H1 (cell line): Measurements from ENCODE around the gene MACROD2. TPM values are rescaled to one million over a fixed set of nuclear protein-coding genes. Genes with fewer than 3 reads are reported as not detected.

Experiments used
- CTCF ChIA-PET: fragments of 300-600 bp; sonication (Branson Sonifier 250); formaldehyde crosslinking; loops from one replicate; lab custom pipeline; 2021; ENCODE audit not compliant: partially characterized antibody; lab: Charles Lee
- POLR2A ChIA-PET: fragments of 300-600 bp; sonication (Branson Sonifier 250); formaldehyde crosslinking; loops from one replicate; lab custom pipeline; 2021; ENCODE audit warnings: inconsistent platforms; ENCODE audit not compliant: partially characterized antibody; lab: Charles Lee
- DNase-seq, 2 experiments: peaks; one replicate each; pipeline versions ENCODE4 v3.0.0 to v3.0.0-alpha.2; 2010 to 2022; ENCODE audit warnings: low spot score in 2 of 2, low read depth in 1 of 2, mixed read lengths in 1 of 2
- FAIRE-seq: peaks from 2 replicates; lab custom pipeline; 2011; peaks lifted over from hg19 to GRCh38; lab: Jason Lieb, UNC
- H2AFZ ChIP-seq: 2 replicates; pipeline ENCODE4 v1.8.1; 2012; ENCODE audit warnings: low read length, inconsistent platforms
- H2AK5ac ChIP-seq: 2 replicates; pipeline ENCODE4 v1.6.1; 2013; ENCODE audit warnings: low read depth, low read length
- H2BK120ac ChIP-seq: replicated peaks from 2 replicates; pipeline ENCODE3; 2013; ENCODE audit warnings: low read depth, low read length, inconsistent platforms
- H2BK12ac ChIP-seq: 2 replicates; pipeline ENCODE4 v1.6.1; 2013; ENCODE audit warnings: low read depth, low read length
- H2BK15ac ChIP-seq: 2 replicates; pipeline ENCODE4 v1.6.1; 2013; ENCODE audit warnings: low read length
- H2BK20ac ChIP-seq: 2 replicates; pipeline ENCODE4 v1.6.1; 2013; ENCODE audit warnings: low read length
- H2BK5ac ChIP-seq: 2 replicates; pipeline ENCODE4 v1.6.1; 2013; ENCODE audit warnings: low read depth, low read length
- H3K14ac ChIP-seq: 2 replicates; pipeline ENCODE4 v1.6.1; 2013; ENCODE audit warnings: inconsistent platforms; ENCODE audit not compliant: insufficient read length
- H3K18ac ChIP-seq: 2 replicates; pipeline ENCODE4 v1.6.1; 2013; ENCODE audit warnings: low read length; ENCODE audit errors: extremely low read depth
- H3K23ac ChIP-seq: 2 replicates; pipeline ENCODE4 v1.6.1; 2013; ENCODE audit warnings: inconsistent platforms; ENCODE audit not compliant: insufficient read length
- H3K23me2 ChIP-seq: 2 replicates; pipeline ENCODE4 v1.6.1; 2013; ENCODE audit warnings: low read depth, low read length
- H3K27ac ChIP-seq: 2 replicates; pipeline ENCODE4 v1.6.1; 2011; ENCODE audit warnings: low read depth, low read length, inconsistent platforms
- H3K27me3 ChIP-seq, 4 experiments: replicated peaks in 1 of 4; 1 replicate in 1 of 4; 2 replicates in 3 of 4; pipeline versions ENCODE4 v1.6.1 to v1.8.1; 2011 to 2013; ENCODE audit warnings: low read length in 3 of 4, mild to moderate bottlenecking in 3 of 4, inconsistent platforms in 2 of 4, mixed read lengths in 2 of 4, moderate library complexity in 1 of 4; ENCODE audit not compliant: control insufficient read depth in 3 of 4, insufficient read depth in 3 of 4; ENCODE audit errors: extremely low read depth in 1 of 4
- H3K36me3 ChIP-seq, 4 experiments: 2 replicates each; pipeline versions ENCODE4 v1.6.1 to v1.8.1; 2011 to 2013; ENCODE audit warnings: mild to moderate bottlenecking in 4 of 4, low read length in 3 of 4, moderate library complexity in 2 of 4, control low read depth in 1 of 4, inconsistent platforms in 1 of 4; ENCODE audit not compliant: insufficient read depth in 4 of 4, control insufficient read depth in 2 of 4
- H3K4ac ChIP-seq: replicated peaks from 2 replicates; pipeline ENCODE3; 2013; ENCODE audit warnings: low read length, low read depth, mixed read lengths, inconsistent platforms; ENCODE audit not compliant: insufficient read length
- H3K4me1 ChIP-seq, 4 experiments: replicated peaks in 1 of 4; 1 replicate in 1 of 4; 2 replicates in 3 of 4; pipeline versions ENCODE4 v1.6.1 to v1.8.1; 2011 to 2013; ENCODE audit warnings: low read length in 3 of 4, inconsistent platforms in 2 of 4, mixed read lengths in 1 of 4; ENCODE audit not compliant: insufficient read depth in 4 of 4, control insufficient read depth in 3 of 4
- H3K4me2 ChIP-seq, 2 experiments: 2 replicates each; pipeline versions ENCODE4 v1.6.1 to v1.8.1; 2011 to 2013; ENCODE audit warnings: low read depth in 2 of 2, low read length in 2 of 2, control low read depth in 1 of 2, inconsistent platforms in 1 of 2, mild to moderate bottlenecking in 1 of 2; ENCODE audit not compliant: insufficient read depth in 1 of 2
- H3K4me3 ChIP-seq, 4 experiments: fragments of 200-600, 300-600 bp in 1 of 4; sonication (generic), shearing (Covaris generic), sonication (Bioruptor Twin) in 1 of 4; 2 replicates each; pipeline versions ENCODE4 v1.5.1 to v1.8.1; 2011 to 2016; ENCODE audit warnings: low read length in 4 of 4, low read depth in 3 of 4, control low read depth in 2 of 4, inconsistent platforms in 2 of 4, mild to moderate bottlenecking in 2 of 4, mixed read lengths in 1 of 4, moderate library complexity in 1 of 4; ENCODE audit not compliant: insufficient read depth in 2 of 4; ENCODE audit errors: extremely low read depth in 1 of 4
- H3K56ac ChIP-seq: replicated peaks from 2 replicates; pipeline ENCODE3; 2013; ENCODE audit warnings: low read depth, mild to moderate bottlenecking, mixed read lengths, low read length, inconsistent platforms; ENCODE audit not compliant: insufficient read length
- H3K79me1 ChIP-seq: 2 replicates; pipeline ENCODE4 v1.6.1; 2013; ENCODE audit warnings: low read depth, low read length, control low read depth
- H3K79me2 ChIP-seq, 2 experiments: 2 replicates each; pipeline versions ENCODE4 v1.6.1 to v1.8.1; 2012 to 2013; ENCODE audit warnings: low read length in 2 of 2, mild to moderate bottlenecking in 2 of 2, inconsistent platforms in 1 of 2; ENCODE audit not compliant: insufficient read depth in 2 of 2, control insufficient read depth in 1 of 2
- H3K9ac ChIP-seq, 4 experiments: replicated peaks in 1 of 4; 1 replicate in 1 of 4; 2 replicates in 3 of 4; pipeline versions ENCODE4 v1.6.1 to v1.8.1; 2011 to 2013; ENCODE audit warnings: low read depth in 3 of 4, low read length in 3 of 4, control low read depth in 2 of 4, mild to moderate bottlenecking in 2 of 4, moderate library complexity in 2 of 4, inconsistent platforms in 1 of 4; ENCODE audit errors: extremely low read depth in 1 of 4
- H3K9me3 ChIP-seq, 2 experiments: 2 replicates each; pipeline versions ENCODE4 v1.6.1 to v1.8.1; 2012 to 2013; ENCODE audit warnings: mild to moderate bottlenecking in 2 of 2, moderate library complexity in 2 of 2, control low read depth in 1 of 2, inconsistent platforms in 1 of 2, low read depth in 1 of 2, low read length in 1 of 2, mixed read lengths in 1 of 2; ENCODE audit not compliant: insufficient read depth in 2 of 2
- H4K20me1 ChIP-seq, 2 experiments: replicated peaks in 1 of 2; 2 replicates each; pipeline versions ENCODE3 to v1.8.1; 2011 to 2013; ENCODE audit warnings: inconsistent platforms in 2 of 2, low read length in 2 of 2, mild to moderate bottlenecking in 1 of 2; ENCODE audit not compliant: insufficient read depth in 2 of 2, control insufficient read depth in 1 of 2
- H4K5ac ChIP-seq: 2 replicates; pipeline ENCODE4 v1.6.1; 2013; ENCODE audit warnings: low read length, low read depth, mixed read lengths, inconsistent platforms; ENCODE audit not compliant: insufficient read length
- H4K8ac ChIP-seq: 2 replicates; pipeline ENCODE4 v1.8.0; 2013; ENCODE audit warnings: mild to moderate bottlenecking, moderate library complexity, low read length, inconsistent platforms; ENCODE audit not compliant: insufficient read depth; ENCODE audit errors: extremely low read depth
- H4K91ac ChIP-seq: replicated peaks from 2 replicates; pipeline ENCODE3; 2013; ENCODE audit warnings: low read length, mixed read lengths, inconsistent platforms; ENCODE audit not compliant: insufficient read length
- CBX5 ChIP-seq: fragments of 300-800, 300-1000 bp; sonication (generic); IDR thresholded peaks from 2 replicates; pipeline ENCODE4 v1.7.1; 2016; ENCODE audit warnings: antibody characterized with exemption, low read length, low read depth
- JUN ChIP-seq: IDR thresholded peaks from 2 replicates; pipeline ENCODE4 v1.6.1; 2011; ENCODE audit warnings: low read depth, mild to moderate bottlenecking, improper control_type of control experiment, low read length
- POLR2A ChIP-seq, 2 experiments: IDR thresholded peaks; 1 replicate in 1 of 2; 2 replicates in 1 of 2; pipeline ENCODE4 v1.6.1; 2011; ENCODE audit warnings: low read depth in 2 of 2, low read length in 2 of 2, mild to moderate bottlenecking in 2 of 2; ENCODE audit errors: control extremely low read depth in 1 of 2
- SUZ12 ChIP-seq: fragments of 200-600 bp; sonication (generic); IDR thresholded peaks from 2 replicates; pipeline ENCODE4 v1.6.1; 2012; ENCODE audit warnings: mild to moderate bottlenecking, inconsistent platforms, low read length, moderate library complexity, mixed read lengths
- WGBS, 2 experiments: shearing (Covaris generic) in 1 of 2; methylation state at CpG; one replicate each; pipeline versions ENCODE4 v1.1.6 to v1.1.7; 2013 to 2015; ENCODE audit warnings: low lambda C conversion rate in 2 of 2, mixed read lengths in 2 of 2, inconsistent platforms in 1 of 2, low coverage in 1 of 2, missing lambda C conversion rate in 1 of 2; ENCODE audit not compliant: insufficient replicate concordance in 2 of 2, insufficient coverage in 1 of 2, insufficient read length in 1 of 2; ENCODE audit errors: extremely low coverage in 1 of 2, missing lambda C conversion rate in 1 of 2; 5-methylcytosine and 5-hydroxymethylcytosine counted together
- polyA plus RNA-seq, 7 experiments: library from polyadenylated mRNA; depleted of rRNA in 3 of 7; stranded (reverse) in 5 of 7; unstranded in 2 of 7; fragments of >200 nt in 5 of 7; fragments of 200-250 nt in 2 of 7; gene quantifications; 1 replicate in 5 of 7; 2 replicates in 1 of 7; 4 replicates in 1 of 7; pipeline versions ENCODE4 v1.2.1 to v1.2.3, GENCODE V29; 2011 to 2013; ENCODE audit warnings: missing spikeins in 2 of 7, mixed read lengths in 2 of 7
- total RNA-seq: library from RNA; stranded (reverse); fragmentation: NEBNext Ultra II Directional; extraction: Animal tissue kit (Norgen Biotek cat#: 25700); gene quantifications from 2 replicates; pipeline ENCODE4 v1.2.1, GENCODE V29; 2021

MACROD2 gene
- total and polyA plus RNA-seq, 2 of the 8 experiments (the other 6 are each of a cell fraction or from before 2014, with no cell fraction given): 0.70 to 3.9 TPM

- Histone ChIP-seq H2AK5ac (no peak overlapping the region), H2BK20ac (no peak overlapping the region), H3K27ac (no peak overlapping the region), H2AFZ (no peak overlapping the region), H3K23ac (no peak overlapping the region), H4K91ac (no peak overlapping the region), H3K4me1 (no peaks in the 10 kb centered on the region), H4K8ac (no peak overlapping the region), H2BK5ac (no peak overlapping the region), H3K27me3 (no peaks in the 10 kb centered on the region), H2BK120ac (no peak overlapping the region), H2BK15ac (no peak overlapping the region), H3K14ac (no peak overlapping the region), H3K4ac (no peak overlapping the region), H3K56ac (no peak overlapping the region), H3K4me3 (no peak overlapping the region), H2BK12ac (no peak overlapping the region), H3K9me3 (peaks cover 0 to 4% of the 10 kb centered on the region in 2 experiments; a peak in 1 of 4 replicates), H3K36me3 (no peaks in the 10 kb centered on the region), H3K9ac (no peak overlapping the region), H3K79me2 (no peaks in the 10 kb centered on the region), H3K4me2 (no peak overlapping the region), H4K5ac (no peak overlapping the region), H3K79me1 (no peaks in the 10 kb centered on the region), H4K20me1 (no peaks in the 10 kb centered on the region), H3K23me2 (no peaks in the 10 kb centered on the region; the same call in 1 of the 2 replicates), H3K18ac (no peak overlapping the region)
- WGBS, 2 experiments: 100% methylated on average over 2 of the region's 2 CpGs; no CpG with 5 or more reads in 1 of the 2 experiments
- CTCF ChIA-PET: no interaction called here
- POLR2A ChIA-PET: no interaction called here
- DNase-seq (no peak), FAIRE-seq (no peak)
- TF ChIP-seq JUN (no peak), CBX5 (no peak), POLR2A (IDR thresholded peaks at IDR 0.05; ENCODE audit: control extremely low read depth in 1 of 2, low read depth in 2 of 2, low read length in 2 of 2) (no peak), SUZ12 (no peak)
Observed at GRCh38 chr20:14807224-14807623, 811.9 kb downstream of the MACROD2 start.
